Measurements from ENCODE around the gene PAK4. TPM values are rescaled to one million over a fixed set of nuclear protein-coding genes. Genes with fewer than 3 reads are reported as not detected.

Gene PAK4
- total and polyA plus RNA-seq, 2 of the 8 experiments (the other 6 are each of a cell fraction or from before 2014, with no cell fraction given) = 50.7 to 64.4 TPM

- Histone ChIP-seq H3K23me2 (ENCODE audit: low read depth, low read length) (peaks cover 2% of the 10 kb centered on the region; the same call in 1 of the 2 replicates), H4K20me1 (replicated peaks in 1 of 2; ENCODE audit: control insufficient read depth in 1 of 2, insufficient read depth in 2 of 2, low read length in 2 of 2) (peaks cover 5 to 19% of the 10 kb centered on the region in 2 experiments), H3K9ac (replicated peaks in 1 of 4; ENCODE audit: extremely low read depth in 1 of 4, low read depth in 3 of 4, low read length in 3 of 4) (no peak overlapping the region), H3K4me2 (ENCODE audit: insufficient read depth in 1 of 2, low read depth in 2 of 2, low read length in 2 of 2) (no peak overlapping the region), H3K9me3 (ENCODE audit: insufficient read depth in 2 of 2, low read depth in 1 of 2, low read length in 1 of 2) (no peaks in the 10 kb centered on the region), H3K27ac (ENCODE audit: low read depth, low read length) (no peak overlapping the region), H2BK120ac (replicated peaks; ENCODE audit: low read depth, low read length) (no peak overlapping the region), H3K4ac (replicated peaks; ENCODE audit: insufficient read length, low read depth, low read length) (no peak overlapping the region), H2AFZ (ENCODE audit: low read length) (no peak overlapping the region), H3K27me3 (replicated peaks in 1 of 4; ENCODE audit: control insufficient read depth in 3 of 4, extremely low read depth in 1 of 4, insufficient read depth in 3 of 4, low read length in 3 of 4) (no peaks in the 10 kb centered on the region), H3K4me3 (ENCODE audit: extremely low read depth in 1 of 4, insufficient read depth in 2 of 4, low read depth in 3 of 4, low read length in 4 of 4) (no peak overlapping the region), H4K5ac (ENCODE audit: insufficient read length, low read depth, low read length) (no peak overlapping the region), H3K14ac (ENCODE audit: insufficient read length) (no peak overlapping the region), H3K79me2 (ENCODE audit: control insufficient read depth in 1 of 2, insufficient read depth in 2 of 2, low read length in 2 of 2) (peaks cover 2 to 75% of the 10 kb centered on the region in 2 experiments; a peak in 3 of 4 replicates), H3K18ac (ENCODE audit: extremely low read depth, low read length) (no peak overlapping the region), H3K56ac (replicated peaks; ENCODE audit: insufficient read length, low read depth, low read length) (no peak overlapping the region), H4K8ac (ENCODE audit: extremely low read depth, insufficient read depth, low read length) (no peak overlapping the region), H3K4me1 (replicated peaks in 1 of 4; ENCODE audit: control insufficient read depth in 3 of 4, insufficient read depth in 4 of 4, low read length in 3 of 4) (peaks cover 30 to 61% (median 45%) of the 10 kb centered on the region in 4 experiments), H2BK5ac (ENCODE audit: low read depth, low read length) (no peak overlapping the region), H3K36me3 (ENCODE audit: control insufficient read depth in 2 of 4, insufficient read depth in 4 of 4, low read length in 3 of 4) (no peaks in the 10 kb centered on the region), H2BK15ac (ENCODE audit: low read length) (no peak overlapping the region), H2AK5ac (ENCODE audit: low read depth, low read length) (no peak overlapping the region), H4K91ac (replicated peaks; ENCODE audit: insufficient read length, low read length) (no peak overlapping the region), H3K23ac (ENCODE audit: insufficient read length) (no peak overlapping the region), H3K79me1 (ENCODE audit: low read depth, low read length) (peaks cover 35% of the 10 kb centered on the region), H2BK12ac (ENCODE audit: low read depth, low read length) (peak overlapping the region; percentile 90; the same call in 1 of the 2 replicates), H2BK20ac (ENCODE audit: low read length) (no peak overlapping the region)
- 74% methylated on average over 11 of the region's 11 CpGs; no CpG with 5 or more reads in 1 of the 2 experiments for WGBS, 2 experiments (ENCODE audit: extremely low coverage in 1 of 2, insufficient coverage in 1 of 2, insufficient read length in 1 of 2, insufficient replicate concordance in 2 of 2, low coverage in 1 of 2, low lambda C conversion rate in 2 of 2, missing lambda C conversion rate in 1 of 2)
- ChIA-PET CTCF (ENCODE audit: partially characterized antibody) (interaction anchor here (0.6 to 1.0 kb wide), 3 partner anchors 10 to 90 kb away, joined by 3 to 5 read pairs (median 4); no protein-coding TSS in a partner anchor), POLR2A (ENCODE audit: partially characterized antibody) (interaction anchor here (1.1 to 1.5 kb wide), 2 partner anchors 10 to 41 kb away, joined by 3 read pairs; no protein-coding TSS in a partner anchor)
- FAIRE-seq (no peak), DNase-seq (ENCODE audit: low read depth in 1 of 2, low spot score in 2 of 2) (no peak)
- TF ChIP-seq HDAC6 (IDR thresholded peaks at IDR 0.05; ENCODE audit: low read depth, low read length) (no peak), NRF1 (IDR thresholded peaks at IDR 0.05; ENCODE audit: low read depth, low read length) (no peak), SP4 (IDR thresholded peaks at IDR 0.05; ENCODE audit: low read length) (no peak), SP2 (IDR thresholded peaks at IDR 0.05; ENCODE audit: low read length) (no peak), SAP30 (IDR thresholded peaks at IDR 0.05; ENCODE audit: insufficient read depth, insufficient replicate concordance, low read length) (no peak), RAD21 (IDR thresholded peaks at IDR 0.05 in 1 of 2, conservative IDR thresholded peaks at IDR 0.05 in 1 of 2; ENCODE audit: low read depth in 2 of 2, low read length in 2 of 2) (no peak), SP1 (IDR thresholded peaks at IDR 0.05; ENCODE audit: low read depth, low read length) (no peak), TBP (IDR thresholded peaks at IDR 0.05; ENCODE audit: low read depth, low read length) (no peak), YY1 (IDR thresholded peaks at IDR 0.05; ENCODE audit: low read depth, low read length) (no peak), POU5F1 (IDR thresholded peaks at IDR 0.05; ENCODE audit: low read depth, low read length) (no peak)
Measured at GRCh38 chr19:39141929-39142328, 16.3 kb downstream of the PAK4 start.
